Mesothelial cell of epicardium (in vitro differentiated cells): Measurements from ENCODE around the gene IMPDH1. TPM values are rescaled to one million over a fixed set of nuclear protein-coding genes. Genes with fewer than 3 reads are reported as not detected.

Source experiments
- DNase-seq, 2 experiments: peaks; one replicate each; pipeline ENCODE4 v3.0.0; 2021; ENCODE audit warnings: low spot score in 2 of 2; ENCODE audit not compliant: unreplicated experiment in 2 of 2
- H3K27ac Mint-ChIP-seq: 2 replicates; pipeline ENCODE4 v1.8.0; 2021; ENCODE audit warnings: mixed read lengths
- H3K27me3 Mint-ChIP-seq: 2 replicates; pipeline ENCODE4 v1.8.0; 2021; ENCODE audit warnings: low read depth, mixed read lengths
- H3K36me3 Mint-ChIP-seq: 2 replicates; pipeline ENCODE4 v1.8.0; 2021; ENCODE audit warnings: mixed read lengths
- H3K4me1 Mint-ChIP-seq: 2 replicates; pipeline ENCODE4 v1.8.0; 2021; ENCODE audit warnings: mixed read lengths
- H3K4me3 Mint-ChIP-seq: 2 replicates; pipeline ENCODE4 v1.8.0; 2021; ENCODE audit warnings: mild to moderate bottlenecking, moderate library complexity, mixed read lengths
- H3K9me3 Mint-ChIP-seq: 2 replicates; pipeline ENCODE4 v1.8.0; 2021; ENCODE audit warnings: mixed read lengths
- CTCF ChIP-seq: fragments of 200-600 bp; sonication (generic); IDR thresholded peaks from one replicate; pipeline ENCODE4 v1.5.0; 2021; ENCODE audit warnings: antibody characterized with exemption; ENCODE audit not compliant: unreplicated experiment
- total RNA-seq: library from RNA; stranded (reverse); gene quantifications from 3 replicates; pipeline ENCODE4 v1.2.1, GENCODE V29; 2021

IMPDH1 gene
- total RNA-seq, 1 donor from 2014 or later: 39.3 TPM

GRCh38 chr7:128357217-128357613 lies 52.6 kb downstream of the IMPDH1 start:
- no peaks in the 10 kb centered on the region for H3K36me3 Mint-ChIP-seq
- peak overlapping the region; percentile 41 for H3K27ac Mint-ChIP-seq
- peaks cover 10% of the 10 kb centered on the region for H3K27me3 Mint-ChIP-seq
- TF ChIP-seq CTCF: no peak
- H3K4me3 Mint-ChIP-seq: no peak overlapping the region
- no peak for DNase-seq
- peaks cover 19% of the 10 kb centered on the region for H3K4me1 Mint-ChIP-seq
- no peaks in the 10 kb centered on the region for H3K9me3 Mint-ChIP-seq

GRCh38 chr7:128356546-128357216 lies 53.1 kb downstream of the IMPDH1 start:
- H3K9me3 Mint-ChIP-seq: no peaks in the 10 kb centered on the region
- H3K4me3 Mint-ChIP-seq: no peak overlapping the region
- DNase-seq: no peak
- no peaks in the 10 kb centered on the region for H3K36me3 Mint-ChIP-seq
- peaks cover 13% of the 10 kb centered on the region for H3K4me1 Mint-ChIP-seq
- no peak overlapping the region for H3K27ac Mint-ChIP-seq
- peaks cover 4% of the 10 kb centered on the region for H3K27me3 Mint-ChIP-seq
- TF ChIP-seq CTCF: no peak

DNA sequence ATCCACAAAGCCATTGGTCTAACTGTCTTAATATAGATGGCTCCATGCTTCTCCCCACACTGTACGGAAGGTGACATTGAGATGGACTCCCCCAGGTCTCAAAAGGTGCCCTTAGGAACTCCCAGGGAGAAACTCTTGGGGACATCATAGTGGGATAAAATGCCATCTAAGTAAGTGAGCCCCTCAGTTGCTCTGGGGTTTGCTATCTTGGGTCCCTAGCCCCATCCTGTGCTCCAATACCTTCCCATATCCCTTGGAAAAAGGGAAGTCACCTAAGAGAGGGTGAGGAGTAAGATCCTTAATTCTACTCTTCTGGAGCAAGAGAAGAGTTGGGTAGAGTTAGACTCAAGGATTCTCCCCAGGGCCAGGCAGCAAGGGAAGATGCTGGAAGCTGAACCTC lies 56.2 kb downstream of the IMPDH1 start:
- DNase-seq: no peak
- no peak overlapping the region for H3K4me3 Mint-ChIP-seq
- no peaks in the 10 kb centered on the region for H3K9me3 Mint-ChIP-seq
- no peaks in the 10 kb centered on the region for H3K36me3 Mint-ChIP-seq
- H3K4me1 Mint-ChIP-seq: peaks cover 15% of the 10 kb centered on the region
- peaks cover 4% of the 10 kb centered on the region for H3K27me3 Mint-ChIP-seq
- TF ChIP-seq CTCF: no peak
- no peak overlapping the region for H3K27ac Mint-ChIP-seq

- Mint-ChIP-seq H3K27me3 (peaks cover 4% of the 10 kb centered on the region), H3K36me3 (no peaks in the 10 kb centered on the region), H3K9me3 (no peaks in the 10 kb centered on the region), H3K4me1 (peaks cover 15% of the 10 kb centered on the region), H3K4me3 (no peak overlapping the region), H3K27ac (no peak overlapping the region)
- DNase-seq: no peak
- TF ChIP-seq CTCF: no peak
Measured at GRCh38 chr7:128353189-128353588, 56.6 kb downstream of the IMPDH1 start.

DNA sequence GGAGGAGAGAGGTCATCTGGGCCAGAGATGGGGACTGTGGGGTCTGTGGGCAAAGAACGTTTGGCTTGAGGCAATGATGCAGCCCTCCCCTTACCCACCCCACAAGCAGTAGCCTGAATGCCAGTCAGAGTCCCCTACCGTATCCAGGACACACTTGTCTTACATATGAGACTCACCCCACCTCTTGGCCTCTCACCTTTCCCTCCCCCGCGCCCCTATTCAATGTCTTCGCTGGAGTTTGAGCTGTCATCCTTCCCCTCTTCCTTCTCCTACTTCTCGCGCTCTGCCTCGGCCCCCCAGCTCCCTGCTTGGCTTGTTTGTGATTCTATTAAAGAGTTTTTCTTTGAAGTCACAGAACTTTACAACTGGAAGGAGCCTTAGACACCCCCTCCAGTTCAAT lies 57.1 kb downstream of the IMPDH1 start:
- Mint-ChIP-seq H3K4me3 (no peak overlapping the region), H3K36me3 (no peaks in the 10 kb centered on the region), H3K27me3 (peaks cover 4% of the 10 kb centered on the region), H3K27ac (no peak overlapping the region), H3K9me3 (no peaks in the 10 kb centered on the region), H3K4me1 (peaks cover 15% of the 10 kb centered on the region)
- no peak for TF ChIP-seq CTCF
- no peak for DNase-seq

DNA sequence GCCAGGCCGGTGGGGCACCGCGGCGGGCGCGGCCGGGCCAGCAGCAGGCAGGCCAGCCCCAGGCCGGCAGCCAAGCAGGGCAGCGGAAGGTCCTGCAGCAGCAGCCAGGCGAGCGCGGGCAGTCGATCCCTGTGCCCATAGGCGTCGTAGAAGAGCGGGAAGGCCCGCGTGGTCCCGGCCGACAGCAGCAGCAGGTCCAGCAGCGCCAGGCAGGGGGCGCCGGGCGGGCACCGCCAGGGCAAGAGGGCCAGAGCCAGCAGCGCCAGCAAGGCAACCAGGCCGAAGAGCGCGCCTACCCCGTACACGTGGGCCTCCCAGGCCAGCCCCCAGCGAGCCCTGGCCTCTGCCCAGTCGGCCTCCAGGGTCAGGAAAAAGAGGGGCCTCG lies 57.6 kb downstream of the IMPDH1 start:
- H3K27me3 Mint-ChIP-seq: peaks cover 4% of the 10 kb centered on the region
- no peak overlapping the region for H3K4me3 Mint-ChIP-seq
- TF ChIP-seq CTCF: no peak
- H3K27ac Mint-ChIP-seq: no peak overlapping the region
- H3K4me1 Mint-ChIP-seq: peaks cover 12% of the 10 kb centered on the region
- no peak for DNase-seq
- H3K9me3 Mint-ChIP-seq: no peaks in the 10 kb centered on the region
- H3K36me3 Mint-ChIP-seq: no peaks in the 10 kb centered on the region
